Upper lobe of right lung (tissue), 1 donor: ENCODE results near the gene EXOC2. TPM values are rescaled to one million over a fixed set of nuclear protein-coding genes. Genes with fewer than 3 reads are reported as not detected.

Source experiments
- ATAC-seq: fragments of 200-7000 bp; cut with Tn5 transposase; one replicate; pipeline ENCODE4 v1.9.1; 2020; ENCODE audit warnings: mild to moderate bottlenecking, moderate library complexity
- DNase-seq: peaks from one replicate; pipeline ENCODE4 v3.0.0-alpha.2; 2020
- H3K27ac ChIP-seq: fragments of 200-600 bp; one replicate; pipeline ENCODE4 v1.8.0; 2022
- H3K27me3 ChIP-seq: fragments of 200-600 bp; one replicate; pipeline ENCODE4 v1.8.0; 2022; ENCODE audit warnings: mild to moderate bottlenecking
- H3K36me3 ChIP-seq: fragments of 200-600 bp; one replicate; pipeline ENCODE4 v1.8.0; 2022
- H3K4me1 ChIP-seq: fragments of 200-600 bp; one replicate; pipeline ENCODE4 v1.8.0; 2022
- H3K4me3 ChIP-seq: fragments of 200-600 bp; one replicate; pipeline ENCODE4 v1.8.0; 2022; ENCODE audit warnings: mild to moderate bottlenecking
- H3K9me3 ChIP-seq: fragments of 200-600 bp; one replicate; pipeline ENCODE4 v1.8.0; 2022
- CTCF ChIP-seq: fragments of 200-600 bp; IDR thresholded peaks from one replicate; pipeline ENCODE4 v1.8.0; 2022; ENCODE audit warnings: antibody characterized with exemption
- intact Hi-C: fragments of 100-400 bp; cut with DNase I; formaldehyde crosslinking; loops from one replicate; pipeline ENCODE4 v1.11.0; 2022
- total RNA-seq: library from RNA; stranded (reverse); fragmentation: NEBNext Ultra II Directional; extraction: Animal tissue kit (Norgen Biotek cat#: 25700); gene quantifications from one replicate; pipeline ENCODE4 v1.2.1, GENCODE V29; 2021
- donor health status: DM: no; HTN: yes; CAD: no; lungs with severe emphysema.

The EXOC2 gene
- total RNA-seq, 1 donor from 2014 or later = 31.2 TPM

GRCh38 chr6:549906-550305 is 143.0 kb downstream of the EXOC2 start:
- Histone ChIP-seq H3K4me3 (no peak overlapping the region), H3K27me3 (no peaks in the 10 kb centered on the region), H3K36me3 (peaks cover 53% of the 10 kb centered on the region), H3K9me3 (no peaks in the 10 kb centered on the region), H3K4me1 (no peaks in the 10 kb centered on the region), H3K27ac (no peak overlapping the region)
- intact Hi-C loops = no loop called here
- DNase-seq (no peak), ATAC-seq (no peak)
- no peak for TF ChIP-seq CTCF

GRCh38 chr6:548517-548916 is 144.4 kb downstream of the EXOC2 start:
- H3K36me3 ChIP-seq = peaks cover 44% of the 10 kb centered on the region
- intact Hi-C loops = no loop called here

GRCh38 chr6:548091-548490 is 144.8 kb downstream of the EXOC2 start:
- no peak for TF ChIP-seq CTCF
- no peak overlapping the region for H3K27ac ChIP-seq
- H3K36me3 ChIP-seq = peaks cover 43% of the 10 kb centered on the region
- H3K9me3 ChIP-seq = no peaks in the 10 kb centered on the region
- intact Hi-C loops = no loop called here
- DNase-seq (no peak), ATAC-seq (no peak)
- no peaks in the 10 kb centered on the region for H3K27me3 ChIP-seq
- no peaks in the 10 kb centered on the region for H3K4me1 ChIP-seq
- no peak overlapping the region for H3K4me3 ChIP-seq

More at GRCh38 chr6:548517-548916, 144.4 kb downstream of the EXOC2 start:
- TF ChIP-seq CTCF = no peak
- Histone ChIP-seq H3K4me1 (no peaks in the 10 kb centered on the region), H3K4me3 (no peak overlapping the region), H3K9me3 (no peaks in the 10 kb centered on the region), H3K27me3 (no peaks in the 10 kb centered on the region), H3K27ac (no peak overlapping the region)
- ATAC-seq = no peak
- no peak for DNase-seq

GRCh38 chr6:540490-540889 is 152.4 kb downstream of the EXOC2 start:
- no peak for TF ChIP-seq CTCF
- DNase-seq = no peak
- peaks cover 25% of the 10 kb centered on the region for H3K36me3 ChIP-seq
- no peaks in the 10 kb centered on the region for H3K4me1 ChIP-seq
- no peaks in the 10 kb centered on the region for H3K9me3 ChIP-seq
- ATAC-seq = no peak
- H3K27me3 ChIP-seq = no peaks in the 10 kb centered on the region
- no peak overlapping the region for H3K27ac ChIP-seq
- intact Hi-C loops = no loop called here
- no peak overlapping the region for H3K4me3 ChIP-seq

GRCh38 chr6:537114-537513 is 155.8 kb downstream of the EXOC2 start:
- Histone ChIP-seq H3K4me3 (no peak overlapping the region), H3K36me3 (peaks cover 16% of the 10 kb centered on the region), H3K27me3 (no peaks in the 10 kb centered on the region), H3K9me3 (no peaks in the 10 kb centered on the region), H3K27ac (no peak overlapping the region), H3K4me1 (no peaks in the 10 kb centered on the region)
- intact Hi-C loops = no loop called here
- DNase-seq = no peak
- TF ChIP-seq CTCF = no peak
- ATAC-seq = no peak

GRCh38 chr6:530425-530824 is 162.5 kb downstream of the EXOC2 start:
- no peaks in the 10 kb centered on the region for H3K4me1 ChIP-seq
- no peak for DNase-seq
- no peaks in the 10 kb centered on the region for H3K27me3 ChIP-seq
- no peak overlapping the region for H3K27ac ChIP-seq
- H3K4me3 ChIP-seq = no peak overlapping the region
- ATAC-seq = no peak
- TF ChIP-seq CTCF = no peak
- H3K36me3 ChIP-seq = peaks cover 35% of the 10 kb centered on the region
- no peaks in the 10 kb centered on the region for H3K9me3 ChIP-seq
- intact Hi-C loops = no loop called here
